ENCODE data around the gene NRG3.
"Not testable (repeated sequence)": the region's sequence is repeated elsewhere in the genome, so short reads cannot be mapped to it uniquely, and the experiment has no call there.

Gene NRG3

DNA sequence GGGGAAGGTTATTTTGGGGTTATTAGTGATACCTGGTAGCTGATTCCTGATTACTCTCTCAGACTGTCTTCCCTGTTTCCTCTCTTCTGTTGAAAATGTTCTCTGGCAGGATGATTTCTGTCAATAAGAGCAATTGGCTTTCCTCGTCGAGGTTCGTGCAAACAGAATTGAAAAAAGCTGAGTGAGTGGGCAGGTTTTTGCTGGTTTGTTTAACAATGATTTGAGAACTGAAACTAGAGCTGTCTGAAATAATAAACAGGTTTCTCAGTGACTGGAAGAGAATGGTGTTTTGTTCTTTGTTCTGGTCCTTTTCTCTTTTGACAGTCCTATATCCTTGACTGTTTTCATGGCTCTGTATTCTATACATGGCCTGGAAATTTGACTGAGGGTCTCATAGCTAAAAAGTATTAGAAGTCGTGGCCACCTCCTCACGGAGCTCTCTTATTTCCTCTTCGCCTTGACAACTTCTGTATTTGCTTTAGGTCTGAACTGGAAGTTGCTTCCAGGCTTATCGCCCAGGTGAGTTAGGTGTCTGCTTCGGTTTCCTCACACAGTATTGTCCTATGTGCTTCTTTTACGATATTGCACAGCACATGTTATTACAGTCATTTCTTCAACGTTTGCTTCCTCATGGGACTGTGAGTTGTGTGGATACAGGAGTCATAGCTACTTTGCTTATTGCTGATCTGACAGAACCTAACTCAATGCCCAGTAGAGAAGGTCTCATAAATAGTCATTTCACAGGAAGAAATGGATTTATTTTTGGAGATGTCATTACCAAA, 403.6 kb downstream of the NRG3 start:
- DNase-seq (ENCODE audit: low read depth in 2 of 2) = no peak

GRCh38 chr10:82282782-82283456, 407.9 kb downstream of the NRG3 start:
- DNase-seq (ENCODE audit: low read depth in 2 of 2) = no peak

DNA sequence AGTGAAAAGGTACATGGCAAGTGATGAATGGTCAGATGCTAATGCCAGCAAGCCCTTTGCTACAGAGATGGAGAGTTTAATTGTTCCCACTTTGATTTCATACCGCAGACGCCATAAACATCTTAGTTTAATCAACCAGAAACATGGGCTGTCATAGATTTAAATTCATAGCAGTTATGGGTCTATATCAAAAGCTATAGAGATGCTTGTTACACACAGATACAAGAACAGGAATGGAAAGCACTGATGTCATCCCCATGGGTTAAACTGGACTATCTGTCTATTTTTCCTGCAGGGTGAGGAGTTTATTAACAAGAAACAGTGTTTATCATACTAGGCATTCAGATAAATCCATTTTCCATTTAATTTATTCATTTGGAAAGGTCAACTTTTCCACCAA, 409.2 kb downstream of the NRG3 start:
- DNase-seq (ENCODE audit: low read depth in 2 of 2) = no peak

GRCh38 chr10:82288461-82288881, 413.5 kb downstream of the NRG3 start:
- DNase-seq (ENCODE audit: low read depth in 2 of 2) = no peak

DNA sequence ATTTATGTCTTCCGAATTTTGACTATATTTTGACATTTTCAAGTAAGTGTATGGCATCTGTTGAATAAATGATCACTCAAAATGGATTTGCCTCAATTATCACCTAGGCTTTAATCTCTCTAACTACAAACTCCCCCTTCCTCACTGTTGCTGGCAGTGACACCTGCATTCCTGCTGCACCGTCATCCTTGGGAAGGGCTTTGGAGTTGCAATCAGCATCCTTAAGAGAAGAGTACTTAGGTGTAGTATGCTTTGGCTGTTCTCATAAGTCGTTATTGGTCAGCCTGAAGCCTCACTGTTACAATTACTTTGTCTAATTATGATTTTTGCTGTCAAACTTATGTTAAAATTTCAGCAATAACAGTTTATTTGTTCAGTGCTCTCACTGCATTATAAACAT, 415.0 kb downstream of the NRG3 start:
- no peak for DNase-seq (ENCODE audit: low read depth in 2 of 2)

GRCh38 chr10:82294874-82295378, 419.9 kb downstream of the NRG3 start:
- DNase-seq (ENCODE audit: low read depth in 2 of 2) = no peak

DNA sequence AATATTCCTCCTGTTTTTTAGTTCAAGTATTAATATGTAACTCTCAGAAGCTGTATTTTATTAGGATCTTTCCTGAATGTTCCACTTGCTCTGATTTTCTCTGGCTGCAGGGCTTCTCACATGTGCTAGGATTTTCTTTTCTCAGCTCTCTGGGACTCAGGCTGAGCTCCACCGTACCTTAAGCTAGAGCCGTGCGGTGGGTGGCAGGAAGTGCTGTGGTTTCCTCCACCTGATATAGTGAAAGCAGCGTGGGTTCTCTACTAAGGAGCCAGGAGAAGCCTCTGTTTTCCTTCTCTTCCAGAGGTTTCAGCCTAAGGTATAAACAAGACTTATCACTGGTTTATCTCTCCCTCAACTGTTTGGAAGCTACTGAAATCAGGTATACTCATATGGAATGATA, 433.6 kb downstream of the NRG3 start:
- no peak for DNase-seq (ENCODE audit: low read depth in 2 of 2)

DNA sequence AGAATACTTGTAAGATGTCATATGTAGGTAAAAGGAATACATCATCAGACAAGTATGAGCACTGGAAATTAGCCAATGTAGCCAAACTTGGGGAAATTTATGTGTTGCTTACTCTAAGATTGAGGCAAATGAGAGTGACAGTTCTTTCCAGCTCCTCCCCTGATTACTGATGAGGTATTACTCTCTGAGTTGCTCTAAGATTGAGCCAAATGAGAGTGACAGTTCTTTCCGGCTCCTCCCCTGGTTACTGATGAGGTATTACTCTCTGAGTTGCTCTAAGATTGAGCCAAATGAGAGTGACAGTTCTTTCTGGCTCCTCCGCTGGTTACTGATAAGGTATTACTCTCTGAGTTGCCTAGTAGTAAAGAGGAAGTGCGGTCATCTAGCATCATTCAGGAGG, 435.8 kb downstream of the NRG3 start:
- no peak for DNase-seq (ENCODE audit: low read depth in 2 of 2)

- DNase-seq (ENCODE audit: low read depth in 2 of 2) = no peak
Observed at GRCh38 chr10:82313401-82313800, 438.4 kb downstream of the NRG3 start.

- DNase-seq (ENCODE audit: low read depth in 2 of 2) = no peak
Observed at GRCh38 chr10:82318534-82318933, 443.5 kb downstream of the NRG3 start.

GRCh38 chr10:82319074-82319473, 444.1 kb downstream of the NRG3 start:
- no peak for DNase-seq (ENCODE audit: low read depth in 2 of 2)

DNA sequence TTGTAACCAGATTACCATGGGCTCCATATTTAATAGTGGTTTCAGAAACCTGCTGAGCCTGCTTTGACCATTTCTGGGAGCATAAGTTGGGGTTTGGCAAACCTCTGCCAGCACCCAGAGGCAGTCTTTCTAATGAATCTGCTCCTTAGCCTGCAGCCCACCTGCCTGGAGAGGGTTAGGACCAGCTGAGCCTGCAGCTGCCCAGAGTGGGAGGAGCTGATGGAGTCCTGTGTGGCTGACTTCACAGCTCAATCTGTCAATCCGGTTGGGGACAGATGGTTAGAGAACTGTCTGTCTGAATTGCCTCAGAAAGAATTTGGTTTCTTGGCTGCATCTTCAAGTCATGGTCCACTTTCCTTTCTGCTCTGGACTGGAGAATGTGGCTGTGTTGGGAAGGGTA, 444.6 kb downstream of the NRG3 start:
- no peak for DNase-seq (ENCODE audit: low read depth in 2 of 2)

DNA sequence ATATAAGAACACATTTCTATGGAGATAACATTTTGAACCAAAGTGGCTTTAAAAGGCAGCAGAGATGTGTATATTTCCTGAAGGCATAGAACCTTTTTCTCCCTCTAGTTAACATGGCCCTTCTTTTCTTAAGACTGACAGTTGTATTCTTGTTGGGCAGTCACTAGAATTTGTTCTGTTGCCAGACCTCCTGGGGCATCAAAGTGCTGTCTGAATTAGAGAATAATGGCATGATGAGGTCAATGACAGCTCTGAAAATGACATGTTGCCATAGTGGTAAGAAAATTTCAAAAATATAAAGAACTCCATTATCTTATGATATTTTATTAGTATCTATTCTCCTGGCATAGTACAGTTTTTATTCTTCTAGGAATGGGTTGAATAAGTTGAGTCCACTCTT, 446.7 kb downstream of the NRG3 start:
- DNase-seq (ENCODE audit: low read depth in 2 of 2) = no peak

- DNase-seq (ENCODE audit: low read depth in 2 of 2) = no peak
Observed at GRCh38 chr10:82331716-82332115, 456.7 kb downstream of the NRG3 start.

- no peak for DNase-seq (ENCODE audit: low read depth in 2 of 2)
Observed at GRCh38 chr10:82335831-82336230, 460.8 kb downstream of the NRG3 start.

DNA sequence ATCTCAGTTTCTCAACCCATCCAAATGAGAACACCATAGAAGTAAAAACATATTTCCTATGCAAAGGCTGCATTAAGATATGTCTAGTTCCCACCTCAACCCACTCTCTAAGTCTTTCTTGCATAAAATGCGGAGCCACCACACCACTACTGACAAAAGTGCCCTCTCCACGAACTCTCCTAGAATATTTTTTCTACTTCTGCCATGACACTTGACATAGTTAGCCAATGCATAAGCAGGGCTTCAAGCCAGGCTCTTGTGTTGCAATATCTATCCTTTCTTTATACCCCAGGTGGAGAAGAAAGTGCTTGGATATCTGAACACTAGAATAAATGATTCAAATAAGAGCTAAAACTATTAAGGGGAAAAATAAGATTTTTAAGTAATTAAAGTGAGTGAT, 465.2 kb downstream of the NRG3 start:
- no peak for DNase-seq (ENCODE audit: low read depth in 2 of 2)

DNA sequence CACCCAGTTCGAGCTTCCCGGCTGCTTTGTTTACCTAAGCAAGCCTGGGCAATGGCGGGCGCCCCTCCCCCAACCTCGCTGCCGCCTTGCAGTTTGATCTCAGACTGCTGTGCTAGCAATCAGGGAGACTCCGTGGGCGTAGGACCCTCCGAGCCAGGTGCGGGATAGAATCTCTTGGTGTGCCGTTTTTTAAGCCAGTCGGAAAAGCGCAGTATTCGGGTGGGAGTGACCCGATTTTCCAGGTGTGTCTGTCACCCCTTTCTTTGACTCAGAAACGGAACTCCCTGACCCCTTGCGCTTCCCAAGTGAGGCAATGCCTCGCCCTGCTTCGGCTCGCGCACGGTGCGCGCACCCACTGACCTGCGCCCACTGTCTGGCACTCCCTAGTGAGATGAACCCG, 474.6 kb downstream of the NRG3 start:
- DNase-seq (ENCODE audit: low read depth in 2 of 2) = not testable (repeated sequence)

DNA sequence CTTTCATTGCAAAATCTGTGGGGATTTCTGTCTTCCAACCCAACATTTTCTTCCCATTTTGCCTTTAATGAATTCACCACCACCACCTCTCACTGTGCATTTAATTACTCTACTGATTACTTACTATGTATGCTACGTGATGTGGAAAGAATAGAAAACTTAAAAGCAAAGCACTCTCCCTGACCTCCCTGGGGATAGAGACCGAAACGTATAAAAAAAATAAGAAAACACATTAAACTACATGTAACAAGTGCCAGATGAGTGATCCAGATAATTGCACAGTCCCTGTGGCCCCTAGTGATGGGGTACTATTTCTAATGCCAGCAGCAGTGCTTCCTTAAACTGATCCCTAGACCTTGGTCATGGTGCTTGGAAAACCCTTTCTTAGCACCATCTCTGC, 478.4 kb downstream of the NRG3 start:
- DNase-seq (ENCODE audit: low read depth in 2 of 2) = no peak

DNA sequence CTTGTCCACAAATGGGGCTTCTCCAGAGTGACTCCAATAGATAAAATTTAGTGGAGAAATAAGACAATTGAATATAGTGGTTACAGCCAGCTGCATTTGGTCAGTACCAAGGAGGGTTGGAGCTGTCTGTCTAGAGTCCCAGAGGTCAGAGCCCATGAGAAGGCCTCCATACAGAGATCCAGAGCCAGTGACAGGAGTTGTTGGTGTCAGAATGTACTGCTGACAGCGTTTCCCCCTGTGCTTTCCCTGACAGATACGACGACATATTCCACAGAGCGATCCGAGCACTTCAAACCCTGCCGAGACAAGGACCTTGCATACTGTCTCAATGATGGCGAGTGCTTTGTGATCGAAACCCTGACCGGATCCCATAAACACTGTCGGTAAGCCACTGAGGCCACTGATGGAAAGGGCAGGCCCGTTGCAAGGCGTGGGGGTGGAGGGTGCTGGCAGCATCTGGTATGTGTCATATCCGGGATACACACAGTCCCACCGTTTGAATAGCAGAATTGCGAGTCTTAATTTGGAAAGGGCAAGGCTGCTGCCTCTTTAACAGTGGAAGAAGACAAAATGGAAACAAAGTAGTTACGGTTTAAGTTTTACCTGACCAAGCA, 483.6 kb downstream of the NRG3 start:
- no peak for DNase-seq (ENCODE audit: low read depth in 2 of 2)

DNA sequence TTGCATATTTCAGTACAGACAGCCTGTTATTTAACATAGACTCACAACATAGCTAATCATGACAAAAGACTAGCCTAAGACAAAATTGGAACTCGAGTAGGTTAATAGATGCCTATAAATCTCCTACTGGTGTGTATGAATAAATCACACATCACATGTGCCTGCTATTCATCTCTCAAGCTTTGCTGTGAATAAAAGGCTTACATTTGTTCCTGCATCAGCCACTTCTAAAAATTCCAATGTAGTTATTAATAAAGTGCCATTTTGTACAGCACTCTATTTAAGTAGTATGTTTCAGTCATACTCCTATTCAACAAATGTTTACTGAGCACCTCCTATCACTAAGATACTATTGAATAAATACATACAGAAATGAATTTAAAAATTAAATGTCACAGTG, 486.3 kb downstream of the NRG3 start:
- DNase-seq (ENCODE audit: low read depth in 2 of 2) = no peak

DNA sequence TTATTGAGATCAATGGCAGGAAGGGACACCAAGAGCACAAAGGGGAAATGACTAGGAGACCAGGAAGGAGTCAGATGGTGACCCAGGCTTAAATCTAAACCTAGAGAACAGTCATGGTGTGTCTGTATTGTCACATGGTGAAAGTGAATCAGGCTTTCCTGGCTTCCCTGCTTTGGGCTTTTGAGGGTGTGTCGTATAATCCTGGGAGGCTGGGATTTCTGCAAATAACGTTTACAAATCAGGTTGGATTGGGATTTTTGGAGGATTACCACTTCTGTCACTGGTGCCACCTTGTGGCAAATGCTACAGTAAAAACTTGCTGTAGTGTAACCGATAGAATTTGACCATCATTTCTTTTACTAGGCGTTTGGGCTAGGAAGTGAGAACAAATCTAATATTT, 502.6 kb downstream of the NRG3 start:
- no peak for DNase-seq (ENCODE audit: low read depth in 2 of 2)

DNA sequence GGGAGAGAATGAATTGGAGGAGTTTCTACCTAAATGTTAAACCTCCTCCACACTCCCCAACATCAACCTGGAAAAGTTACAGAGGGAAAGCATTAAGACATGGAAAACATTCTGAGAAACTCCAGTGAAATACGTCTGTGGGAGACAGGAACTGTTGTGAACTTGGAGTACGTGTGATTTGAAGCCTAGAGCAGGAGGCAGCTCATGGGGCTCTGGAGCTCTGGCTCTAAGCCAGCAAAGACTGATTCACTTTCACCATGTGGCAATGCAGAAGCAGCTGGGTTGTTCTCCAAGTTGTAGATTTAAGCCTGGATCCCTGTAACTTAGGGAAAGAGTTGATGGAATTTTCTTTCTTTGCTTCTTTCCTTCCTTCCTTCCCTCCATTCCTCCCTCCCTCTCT, 503.2 kb downstream of the NRG3 start:
- no peak for DNase-seq (ENCODE audit: low read depth in 2 of 2)

GRCh38 chr10:82383350-82383749, 508.4 kb downstream of the NRG3 start:
- no peak for DNase-seq (ENCODE audit: low read depth in 2 of 2)

Measured in stimulated activated CD8-positive, alpha-beta memory T cell treated with anti-CD3 and anti-CD28 coated beads, Interleukin-2, amount 100 ng/mL, for 1 hour (primary cell).